ENCODE measurements around the gene PDLIM7.

The PDLIM7 gene

GRCh38 chr5:177452688-177453638, 44.4 kb downstream of the PDLIM7 start:
- in situ Hi-C loops (cut with HindIII; ENCODE audit: low pct_ligation_motif_present, low pct_unique_long_range_greater_than_20kb, low sequenced_read_pairs), result no loop called here
- DNase-seq, result no peak

- DNase-seq, result no peak
- in situ Hi-C loops (cut with HindIII; ENCODE audit: low pct_ligation_motif_present, low pct_unique_long_range_greater_than_20kb, low sequenced_read_pairs), result no loop called here
Observed at GRCh38 chr5:177450667-177451424, 46.6 kb downstream of the PDLIM7 start.

- no peak for DNase-seq
- in situ Hi-C loops (cut with HindIII; ENCODE audit: low pct_ligation_motif_present, low pct_unique_long_range_greater_than_20kb, low sequenced_read_pairs), result no loop called here
Observed at GRCh38 chr5:177449140-177450061, 48.0 kb downstream of the PDLIM7 start.

GRCh38 chr5:177448244-177448950, 49.0 kb downstream of the PDLIM7 start:
- in situ Hi-C loops (cut with HindIII; ENCODE audit: low pct_ligation_motif_present, low pct_unique_long_range_greater_than_20kb, low sequenced_read_pairs), result no loop called here
- no peak for DNase-seq

GRCh38 chr5:177447611-177448243, 49.7 kb downstream of the PDLIM7 start:
- in situ Hi-C loops (cut with HindIII; ENCODE audit: low pct_ligation_motif_present, low pct_unique_long_range_greater_than_20kb, low sequenced_read_pairs), result no loop called here
- DNase-seq, result peak; percentile 95

- DNase-seq, result peak; percentile 63
- in situ Hi-C loops (cut with HindIII; ENCODE audit: low pct_ligation_motif_present, low pct_unique_long_range_greater_than_20kb, low sequenced_read_pairs), result no loop called here
Observed at GRCh38 chr5:177447066-177447610, 50.3 kb downstream of the PDLIM7 start.

GRCh38 chr5:177446200-177447065, 51.0 kb downstream of the PDLIM7 start, which contains the start of gene PRR7:
Gene PRR7 (plus strand): TSS chr5:177446814. CDS start chr5:177455068, 8,254 bp downstream.
- peak; percentile 61 for DNase-seq
- in situ Hi-C loops (cut with HindIII; ENCODE audit: low pct_ligation_motif_present, low pct_unique_long_range_greater_than_20kb, low sequenced_read_pairs), result no loop called here

GRCh38 chr5:177445917-177446199, 51.5 kb downstream of the PDLIM7 start:
- in situ Hi-C loops (cut with HindIII; ENCODE audit: low pct_ligation_motif_present, low pct_unique_long_range_greater_than_20kb, low sequenced_read_pairs), result no loop called here
- DNase-seq, result no peak

- no peak for DNase-seq
- in situ Hi-C loops (cut with HindIII; ENCODE audit: low pct_ligation_motif_present, low pct_unique_long_range_greater_than_20kb, low sequenced_read_pairs), result no loop called here
Observed at GRCh38 chr5:177445052-177445916, 52.1 kb downstream of the PDLIM7 start.

- no peak for DNase-seq
- in situ Hi-C loops (cut with HindIII; ENCODE audit: low pct_ligation_motif_present, low pct_unique_long_range_greater_than_20kb, low sequenced_read_pairs), result no loop called here
Observed at GRCh38 chr5:177444106-177445051, 53.0 kb downstream of the PDLIM7 start.

- in situ Hi-C loops (cut with HindIII; ENCODE audit: low pct_ligation_motif_present, low pct_unique_long_range_greater_than_20kb, low sequenced_read_pairs), result no loop called here
- no peak for DNase-seq
Observed at GRCh38 chr5:177443144-177443983, 54.0 kb downstream of the PDLIM7 start.

- DNase-seq, result no peak
- in situ Hi-C loops (cut with HindIII; ENCODE audit: low pct_ligation_motif_present, low pct_unique_long_range_greater_than_20kb, low sequenced_read_pairs), result no loop called here
Observed at GRCh38 chr5:177442066-177442826, 55.2 kb downstream of the PDLIM7 start.

Measured in ACHN (cell line).